22Rv1 (cell line): ENCODE measurements around the gene ARHGAP11B.
"Not testable (repeated sequence)": the region's sequence is repeated elsewhere in the genome, so short reads cannot be mapped to it uniquely, and the experiment has no call there.

ENCODE experiments used
- ZFX ChIP-seq: fragments of 450-650 bp; IDR thresholded peaks from 2 replicates; pipeline ENCODE4 v1.6.1; 2017; ENCODE audit warnings: antibody characterized with exemption, borderline replicate concordance
- TF ChIP-seq, protein P1 (sequence below): fragments of 450-650 bp; IDR thresholded peaks from 2 replicates; pipeline ENCODE4 v1.5.1; 2017; ENCODE audit warnings: mild to moderate bottlenecking

- TF ChIP-seq, protein P1, sequence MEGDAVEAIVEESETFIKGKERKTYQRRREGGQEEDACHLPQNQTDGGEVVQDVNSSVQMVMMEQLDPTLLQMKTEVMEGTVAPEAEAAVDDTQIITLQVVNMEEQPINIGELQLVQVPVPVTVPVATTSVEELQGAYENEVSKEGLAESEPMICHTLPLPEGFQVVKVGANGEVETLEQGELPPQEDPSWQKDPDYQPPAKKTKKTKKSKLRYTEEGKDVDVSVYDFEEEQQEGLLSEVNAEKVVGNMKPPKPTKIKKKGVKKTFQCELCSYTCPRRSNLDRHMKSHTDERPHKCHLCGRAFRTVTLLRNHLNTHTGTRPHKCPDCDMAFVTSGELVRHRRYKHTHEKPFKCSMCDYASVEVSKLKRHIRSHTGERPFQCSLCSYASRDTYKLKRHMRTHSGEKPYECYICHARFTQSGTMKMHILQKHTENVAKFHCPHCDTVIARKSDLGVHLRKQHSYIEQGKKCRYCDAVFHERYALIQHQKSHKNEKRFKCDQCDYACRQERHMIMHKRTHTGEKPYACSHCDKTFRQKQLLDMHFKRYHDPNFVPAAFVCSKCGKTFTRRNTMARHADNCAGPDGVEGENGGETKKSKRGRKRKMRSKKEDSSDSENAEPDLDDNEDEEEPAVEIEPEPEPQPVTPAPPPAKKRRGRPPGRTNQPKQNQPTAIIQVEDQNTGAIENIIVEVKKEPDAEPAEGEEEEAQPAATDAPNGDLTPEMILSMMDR = not testable (repeated sequence)
- not testable (repeated sequence) for TF ChIP-seq ZFX
Observed at GRCh38 chr15:30669621-30670020, 43.7 kb downstream of the ARHGAP11B start.
